Endothelial cell of umbilical vein (primary cell): ENCODE data around the gene FLT3LG. TPM values are rescaled to one million over a fixed set of nuclear protein-coding genes. Genes with fewer than 3 reads are reported as not detected.

Experiments
- BruUV-seq: library from RNA; stranded (reverse); fragments of 400-500 nt; replicated peaks from 2 replicates; lab custom pipeline; 2021; lab: Mats Ljungman, UMichigan
- CTCF ChIA-PET: fragments of 300-600, 350-600 bp; sonication (Branson Sonifier 250); formaldehyde crosslinking; loops from one replicate; lab custom pipeline; 2021; ENCODE audit warnings: antibody characterized with exemption, inconsistent platforms; lab: Charles Lee
- POLR2A ChIA-PET: fragments of 300-600, 350-600 bp; sonication (Branson Sonifier 250); formaldehyde crosslinking; loops from one replicate; lab custom pipeline; 2021; ENCODE audit warnings: antibody characterized with exemption, inconsistent platforms; lab: Charles Lee
- DNase-seq: peaks from one replicate; pipeline ENCODE4 v3.0.0-alpha.2; 2011; ENCODE audit warnings: low read depth, low spot score
- FAIRE-seq: peaks from 2 replicates; lab custom pipeline; 2011; peaks lifted over from hg19 to GRCh38; lab: Jason Lieb, UNC
- H2AFZ ChIP-seq: 2 replicates; pipeline ENCODE4 v1.6.0; 2012; ENCODE audit warnings: low read depth, low read length, control low read depth, inconsistent platforms
- H3K27ac ChIP-seq: 2 replicates; pipeline ENCODE4 v1.5.1; 2011; ENCODE audit warnings: low read depth, mild to moderate bottlenecking, control low read depth, low read length, moderate library complexity; ENCODE audit not compliant: insufficient read depth
- H3K27me3 ChIP-seq, 2 experiments: 2 replicates each; pipeline versions ENCODE4 v1.6.0 to v1.6.1; 2011; ENCODE audit warnings: low read length in 2 of 2, mixed read lengths in 1 of 2; ENCODE audit not compliant: control insufficient read depth in 2 of 2, insufficient read depth in 2 of 2
- H3K36me3 ChIP-seq, 2 experiments: 2 replicates in 1 of 2; 3 replicates in 1 of 2; pipeline ENCODE4 v1.5.1; 2011; ENCODE audit warnings: low read length in 2 of 2, mild to moderate bottlenecking in 1 of 2, moderate library complexity in 1 of 2; ENCODE audit not compliant: control insufficient read depth in 2 of 2, insufficient read depth in 2 of 2; ENCODE audit errors: extremely low read depth in 1 of 2
- H3K4me1 ChIP-seq: 3 replicates; pipeline ENCODE4 v1.5.1; 2011; ENCODE audit warnings: mild to moderate bottlenecking, low read length; ENCODE audit not compliant: control insufficient read depth, insufficient read depth; ENCODE audit errors: extremely low read depth
- H3K4me2 ChIP-seq: 2 replicates; pipeline ENCODE4 v1.6.1; 2011; ENCODE audit warnings: low read length, control low read depth, mixed read lengths; ENCODE audit not compliant: insufficient read depth
- H3K4me3 ChIP-seq, 3 experiments: fragments of 200-600 bp in 1 of 3; sonication (generic), shearing (Covaris generic) in 1 of 3; replicated peaks in 1 of 3; 2 replicates each; pipeline ENCODE4 v1.5.1; 2011 to 2016; ENCODE audit warnings: control low read depth in 3 of 3, low read length in 3 of 3, mild to moderate bottlenecking in 2 of 3, inconsistent platforms in 1 of 3, low read depth in 1 of 3, moderate library complexity in 1 of 3; ENCODE audit not compliant: insufficient read depth in 1 of 3
- H3K79me2 ChIP-seq: 2 replicates; pipeline ENCODE4 v1.6.0; 2012; ENCODE audit warnings: low read length, inconsistent platforms; ENCODE audit not compliant: control insufficient read depth, insufficient read depth
- H3K9ac ChIP-seq: replicated peaks from 2 replicates; pipeline ENCODE3; 2011; ENCODE audit warnings: low read length, control low read depth; ENCODE audit not compliant: insufficient read depth; ENCODE audit errors: extremely low read depth
- H3K9me1 ChIP-seq: replicated peaks from 3 replicates; pipeline ENCODE4 v1.6.0; 2011; ENCODE audit warnings: mild to moderate bottlenecking, low read length; ENCODE audit not compliant: control insufficient read depth, insufficient read depth; ENCODE audit errors: extremely low read depth
- H3K9me3 ChIP-seq: replicated peaks from 2 replicates; pipeline ENCODE4 v1.5.1; 2012; ENCODE audit warnings: low read length, inconsistent platforms; ENCODE audit not compliant: control insufficient read depth, insufficient read depth
- H4K20me1 ChIP-seq: replicated peaks from 2 replicates; pipeline ENCODE3; 2011; ENCODE audit warnings: mild to moderate bottlenecking, low read length; ENCODE audit not compliant: control insufficient read depth, insufficient read depth; ENCODE audit errors: extremely low read depth
- EZH2 ChIP-seq: IDR thresholded peaks from 2 replicates; pipeline ENCODE4 v1.6.1; 2012; ENCODE audit warnings: borderline replicate concordance, low read depth, mild to moderate bottlenecking, moderate library complexity, low read length, inconsistent platforms; ENCODE audit not compliant: severe bottlenecking
- JUN ChIP-seq: IDR thresholded peaks from 2 replicates; pipeline ENCODE4 v1.6.1; 2011; ENCODE audit warnings: borderline replicate concordance, low read depth; ENCODE audit not compliant: insufficient read length, insufficient read depth
- MAX ChIP-seq: IDR thresholded peaks from 2 replicates; pipeline ENCODE4 v1.6.1; 2011; ENCODE audit not compliant: insufficient read depth, insufficient read length
- POLR2A ChIP-seq: IDR thresholded peaks from 2 replicates; pipeline ENCODE4 v1.6.1; 2012; ENCODE audit warnings: low read depth, mild to moderate bottlenecking, control low read depth, low read length
- POLR2AphosphoS5 ChIP-seq: IDR thresholded peaks from 2 replicates; pipeline ENCODE4 v1.6.1; 2012; ENCODE audit warnings: low read depth, mild to moderate bottlenecking, control low read depth, low read length, moderate library complexity; ENCODE audit not compliant: insufficient read depth
- dilution Hi-C: fragments of 300-500 bp; cut with MboI; formaldehyde crosslinking; loops from one replicate; pipeline ENCODE4 v1.15.0; 2019; ENCODE audit warnings: low sequenced_read_pairs; ENCODE audit not compliant: extremely low pct_ligation_motif_present
- intact Hi-C: fragments of 100-400 bp; cut with micrococcal nuclease; formaldehyde crosslinking; loops from one replicate; pipeline ENCODE4 v1.10.0; 2022
- polyA plus RNA-seq, 4 experiments: library from polyadenylated mRNA; depleted of rRNA in 3 of 4; stranded (reverse) in 3 of 4; unstranded in 1 of 4; fragments of >200 nt; gene quantifications; 2 replicates each; pipeline versions ENCODE4 v1.2.1 to v1.2.3, GENCODE V29; 2011 to 2012; ENCODE audit warnings: missing spikeins in 1 of 4
- total RNA-seq: library from RNA; stranded (reverse); gene quantifications from 2 replicates; pipeline ENCODE4 v1.2.3, GENCODE V29; 2021

The FLT3LG gene
- total and polyA plus RNA-seq, 2 donors (not counting 3 experiments of a cell fraction or from before 2014, with no cell fraction given): 5.0 to 5.7 TPM

GRCh38 chr19:49487277-49488045 is 13.4 kb downstream of the FLT3LG start, which contains the start of gene RPL13A:
Gene RPL13A (plus strand): TSS chr19:49487608. CDS start chr19:49487630, 22 bp downstream.
- Histone ChIP-seq H3K9ac (peak within 1 kb of the TSS; percentile 100), H4K20me1 (peaks cover 5% of the 10 kb centered on the region), H2AFZ (peak within 1 kb of the TSS; percentile 90), H3K4me3 (peak within 1 kb of the TSS; percentile 60 to 94 (median 90)), H3K9me3 (no peaks in the 10 kb centered on the region), H3K79me2 (peaks cover 40% of the 10 kb centered on the region), H3K4me1 (peaks cover 12% of the 10 kb centered on the region), H3K4me2 (peak within 1 kb of the TSS; percentile 96), H3K27ac (peak within 1 kb of the TSS; percentile 89), H3K9me1 (no peaks in the 10 kb centered on the region), H3K27me3 (no peaks in the 10 kb centered on the region), H3K36me3 (peaks cover 24 to 30% of the 10 kb centered on the region in 2 experiments)
- TF ChIP-seq POLR2AphosphoS5 (peak; percentile 99), EZH2 (no peak), POLR2A (peak; percentile 99), JUN (no peak), MAX (peak; percentile 97)
- ChIA-PET CTCF (no interaction called here), POLR2A (interaction anchor here (1.1 kb wide), 4 partner anchors 8 to 189 kb away, joined by 3 to 5 read pairs (median 4); partner anchors contain the start of genes PRMT1, RPS11 and RRAS)
- TSS peak; percentile 50 for BruUV-seq
- dilution Hi-C loops (no loop called here), intact Hi-C loops (loop anchor here (1.0 to 2.0 kb wide), 4 partner anchors 9 to 153 kb away; partner anchors contain the start of genes PIH1D1, RPS11 and RRAS)
- DNase-seq (peak; percentile 100), FAIRE-seq (peak; percentile 99)
